Globus pallidus (tissue), 1 donor: ENCODE results near the gene HPS1.
A peak's percentile ranks its signal among the peaks of the same experiment; 100 is the strongest.

Experiments used
- DNase-seq: peaks from one replicate; pipeline ENCODE4 v3.0.0-alpha.2; 2015; ENCODE audit warnings: low spot score

HPS1 gene

DNA sequence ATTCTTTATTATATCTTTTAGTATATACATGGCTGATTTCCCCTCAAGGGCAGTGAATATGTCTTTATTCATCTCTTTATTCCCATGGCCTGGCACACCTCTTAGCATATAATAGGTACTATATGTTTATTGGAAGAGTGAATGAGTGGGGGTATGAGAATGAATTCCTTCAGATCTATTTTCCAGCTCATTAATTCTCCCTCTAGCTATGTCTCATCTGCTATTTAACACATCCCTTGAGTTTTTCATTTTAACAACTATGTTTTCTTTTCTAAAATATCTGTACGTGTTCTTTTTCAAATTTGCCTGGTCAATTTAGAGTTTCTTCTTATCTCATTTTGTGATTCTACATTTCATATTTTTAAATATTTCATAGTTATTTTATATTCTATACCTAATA lies 14.4 kb downstream of the HPS1 start:
- DNase-seq, result no peak

- DNase-seq, result no peak
Observed at GRCh38 chr10:98431016-98431415, 15.7 kb downstream of the HPS1 start.

DNA sequence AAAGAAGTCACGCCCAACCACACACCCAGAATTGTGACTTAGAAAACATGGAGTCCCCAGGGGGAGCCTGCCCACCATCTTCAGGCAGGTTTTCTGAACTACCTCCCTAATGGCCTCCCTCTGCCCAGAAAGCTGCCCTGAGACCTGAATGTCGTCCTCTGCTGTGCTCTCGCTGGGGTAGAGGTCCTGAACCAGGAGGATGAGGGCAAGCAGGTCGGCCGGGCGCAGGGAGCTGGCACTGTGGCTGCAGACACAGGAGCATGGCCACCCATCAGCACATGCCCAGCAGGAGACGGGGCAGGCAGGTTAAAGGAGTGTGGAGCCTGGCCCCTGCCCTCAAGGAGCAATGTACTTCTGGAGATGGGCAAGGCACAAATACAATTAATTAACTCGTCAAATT lies 16.3 kb downstream of the HPS1 start:
- DNase-seq, result no peak

- DNase-seq, result no peak
Observed at GRCh38 chr10:98429320-98430072, 17.2 kb downstream of the HPS1 start.

DNA sequence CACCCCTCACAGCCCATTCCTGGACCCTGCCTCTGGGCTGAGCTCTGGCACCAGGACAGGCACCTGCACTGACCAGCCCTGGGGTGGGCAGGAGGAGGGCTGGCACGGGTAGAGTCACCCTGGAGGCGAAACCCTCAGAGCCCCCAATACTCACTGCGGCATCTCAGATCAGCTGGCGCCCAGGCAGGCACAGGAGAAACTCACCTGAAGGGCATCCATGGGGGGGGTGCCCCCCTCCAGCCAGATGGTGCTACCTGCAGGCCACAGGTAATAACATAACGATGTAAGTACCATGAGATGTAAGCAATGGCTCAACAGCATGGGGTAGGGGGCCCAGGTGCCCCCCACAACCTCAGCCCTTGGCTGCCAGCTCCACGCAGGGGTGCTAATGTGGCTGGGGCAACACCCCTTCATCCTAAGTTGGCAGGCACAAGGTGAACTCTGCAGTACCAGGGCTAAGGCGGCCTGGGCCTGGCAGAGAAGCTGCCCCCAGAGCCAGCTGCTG lies 19.7 kb downstream of the HPS1 start:
- DNase-seq, result no peak

DNA sequence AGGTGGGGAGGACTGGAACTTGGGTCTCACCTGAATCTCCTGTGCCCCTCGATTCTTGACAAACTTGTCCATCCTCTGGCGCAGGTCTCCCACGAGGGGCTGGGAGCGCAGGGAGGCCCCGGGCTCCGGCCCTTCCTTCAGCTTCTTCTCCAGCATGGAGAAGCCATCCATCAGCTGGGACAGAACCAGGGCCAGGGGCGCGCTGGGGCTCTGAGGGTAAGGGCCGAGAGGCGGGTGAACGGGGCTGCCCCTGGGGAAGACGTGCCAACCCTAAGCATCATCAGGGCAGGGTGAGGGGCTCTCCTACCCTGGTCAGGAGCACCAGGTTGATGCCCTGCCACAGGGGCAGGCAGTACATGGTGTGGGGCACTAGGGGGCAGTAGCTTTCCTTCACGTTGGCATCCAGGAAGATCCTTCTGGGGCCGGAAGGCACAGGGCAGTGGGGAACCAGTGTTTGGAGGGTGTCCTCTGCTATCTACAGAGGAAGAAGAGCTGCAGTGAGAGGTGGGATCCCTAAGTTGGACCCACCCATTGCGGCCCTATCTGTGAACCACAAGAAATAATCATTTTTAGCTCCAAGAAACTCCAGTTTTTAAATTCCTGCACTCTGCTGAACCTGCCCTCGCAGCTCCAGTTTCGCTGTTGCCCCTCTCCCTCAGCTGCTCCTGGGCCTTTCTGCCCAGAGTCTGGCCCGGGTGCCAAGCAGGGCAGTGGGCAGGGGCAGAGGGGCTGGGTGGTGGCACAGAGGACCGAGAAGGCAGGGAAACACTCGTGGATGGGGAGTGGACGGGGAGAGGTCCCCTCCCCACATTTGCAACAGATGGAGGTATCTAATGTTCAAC lies 21.0 kb downstream of the HPS1 start:
- peak; percentile 6 for DNase-seq

DNA sequence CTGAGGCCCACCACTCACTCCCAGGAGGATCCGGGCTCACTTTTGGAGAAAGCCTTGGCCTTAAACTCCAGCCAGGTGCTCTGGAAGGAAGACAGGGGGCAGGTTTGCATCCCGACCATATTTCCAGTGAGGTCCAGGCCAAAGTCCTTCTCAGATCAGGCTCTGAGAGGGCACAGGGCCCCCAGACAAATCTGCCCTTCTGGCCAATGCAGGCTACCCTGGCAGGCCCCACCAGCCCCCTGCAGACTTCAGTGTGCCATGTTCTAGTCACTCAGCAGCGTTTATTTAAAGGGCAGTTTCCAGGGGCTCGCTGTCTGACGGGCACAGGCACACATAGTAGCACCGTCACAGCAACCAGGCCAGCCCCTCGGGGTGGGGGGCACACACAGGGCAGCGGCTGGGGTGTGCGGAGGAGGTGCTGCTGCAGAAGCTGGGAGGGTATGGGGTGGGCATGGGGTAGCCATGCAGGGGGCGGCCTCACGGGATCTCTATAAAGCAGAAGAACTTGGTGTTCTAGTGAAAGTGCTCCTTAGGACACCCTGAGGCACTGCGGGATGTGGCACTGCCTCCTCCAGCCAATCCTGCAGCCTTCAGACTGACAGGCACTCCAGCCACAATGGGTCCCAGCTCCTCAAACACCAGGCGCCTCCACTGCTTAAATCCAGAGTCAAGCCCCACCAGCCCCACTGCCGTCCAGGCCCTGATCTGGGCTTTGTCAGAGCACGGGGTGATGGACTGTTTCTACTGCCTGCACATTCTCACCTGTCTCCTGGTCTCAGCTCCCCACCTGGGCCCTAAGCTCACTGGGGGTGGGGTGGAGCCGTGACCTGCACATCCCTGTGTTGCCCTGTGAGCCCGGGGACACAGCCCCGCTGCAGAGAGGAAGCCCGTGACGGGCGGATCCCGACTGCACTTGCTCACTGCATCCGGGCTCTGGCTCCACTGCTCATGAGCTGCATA lies 22.2 kb downstream of the HPS1 start:
- DNase-seq, result no peak

DNA sequence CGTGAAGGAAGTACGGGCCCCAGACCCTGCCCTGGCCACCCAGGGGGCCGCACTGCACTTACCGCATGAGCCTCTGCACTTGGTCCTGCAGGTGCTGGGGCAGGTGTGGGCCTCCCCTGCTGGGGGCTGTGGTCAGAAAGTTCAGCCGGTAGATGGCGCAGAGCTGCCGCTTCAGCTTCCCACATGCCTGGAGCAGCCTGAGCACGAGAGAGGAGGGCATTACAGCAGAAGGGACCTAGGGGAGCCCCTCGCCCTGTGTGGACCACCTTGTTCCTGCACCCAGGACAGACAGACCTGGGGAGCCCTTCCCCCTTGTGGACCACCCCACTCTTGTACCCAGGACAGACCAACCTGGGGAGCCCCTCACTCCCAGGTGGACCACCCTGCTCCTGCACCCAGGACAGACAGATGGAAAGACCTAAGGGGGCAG lies 23.0 kb downstream of the HPS1 start:
- DNase-seq, result no peak

DNA sequence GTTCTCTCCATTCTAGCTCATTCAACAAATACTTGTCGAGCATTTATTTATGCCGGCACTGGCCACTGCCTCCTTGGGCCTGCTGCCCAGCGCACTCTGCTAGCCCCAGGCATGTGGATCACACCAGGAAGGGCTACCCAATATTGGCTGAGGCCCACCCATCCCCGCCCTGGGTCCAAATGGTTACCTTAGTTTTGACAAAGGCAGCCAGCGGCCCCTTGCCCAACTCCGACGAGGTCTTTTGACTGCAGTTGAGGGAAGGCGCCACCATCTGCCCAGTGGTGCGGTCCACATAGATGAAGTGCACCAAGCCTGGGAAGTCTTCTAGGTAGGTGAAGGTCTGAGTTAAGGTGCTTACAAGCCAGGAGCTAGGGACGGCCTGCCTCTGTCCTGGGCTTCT lies 24.6 kb downstream of the HPS1 start:
- DNase-seq, result no peak

GRCh38 chr10:98420786-98421185 lies 25.9 kb downstream of the HPS1 start:
- no peak for DNase-seq

DNA sequence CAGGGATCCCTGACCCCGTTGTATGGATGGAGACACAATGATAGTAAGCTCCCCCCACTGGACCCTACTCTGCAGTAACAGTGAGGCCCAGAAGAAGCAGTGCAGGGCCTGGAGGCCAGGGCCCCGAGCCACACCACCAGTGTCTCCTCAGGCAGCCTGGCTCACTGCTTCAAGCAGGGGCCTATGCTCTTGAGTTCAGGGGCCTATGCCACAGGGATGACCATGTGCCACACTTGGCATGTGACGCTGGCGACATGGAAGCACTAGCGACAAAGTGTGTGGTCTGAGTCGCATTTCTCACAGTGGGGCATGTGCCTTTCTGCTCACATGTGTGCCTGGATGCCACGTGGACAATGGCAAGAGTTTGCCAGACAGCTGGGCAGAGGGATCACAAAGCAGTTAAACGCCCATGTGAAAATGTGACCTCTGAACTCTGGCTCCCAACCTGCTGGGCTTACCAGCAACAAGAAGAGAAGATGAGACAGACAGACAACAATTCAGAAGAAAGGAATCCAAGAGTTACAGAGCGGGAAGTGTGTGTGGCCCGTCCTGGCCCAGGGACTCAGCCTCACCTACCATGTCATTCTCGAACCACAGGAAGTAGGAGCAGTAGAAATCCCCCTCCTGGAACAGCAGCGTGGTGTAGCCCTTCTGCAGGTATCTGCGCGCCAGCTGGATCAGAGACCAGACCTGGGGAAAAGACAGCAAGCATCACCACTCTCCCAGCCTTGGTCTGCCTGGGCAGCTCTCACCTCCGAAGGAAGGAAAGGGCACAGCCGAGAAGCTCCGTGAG lies 27.1 kb downstream of the HPS1 start:
- DNase-seq, result no peak

- no peak for DNase-seq
Observed at GRCh38 chr10:98418665-98419468, 27.9 kb downstream of the HPS1 start.

- DNase-seq, result no peak
Observed at GRCh38 chr10:98417973-98418664, 28.6 kb downstream of the HPS1 start.

DNA sequence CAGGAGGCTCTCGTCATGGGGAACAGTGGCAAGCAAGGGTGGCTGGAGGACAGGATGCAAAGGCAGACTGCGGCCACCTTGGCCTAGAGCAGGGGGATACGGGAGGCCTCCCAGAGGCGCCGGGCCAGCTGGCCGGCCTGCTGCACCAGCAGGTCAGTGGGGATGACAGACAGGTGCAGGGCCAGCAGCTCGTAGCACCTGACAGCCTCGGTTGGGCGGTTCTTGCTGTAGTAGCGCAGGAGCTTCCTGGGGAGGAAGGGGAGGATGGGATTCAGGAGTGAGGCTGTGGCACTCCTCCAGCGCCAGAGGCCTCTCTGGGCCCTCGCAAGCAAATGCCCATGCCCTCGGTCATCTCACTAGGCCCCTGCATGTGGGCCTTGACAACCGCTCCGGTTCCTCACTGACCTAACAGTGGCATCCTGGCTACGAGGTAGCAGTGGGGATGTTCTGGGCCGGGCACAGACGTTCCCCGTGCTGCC lies 29.2 kb downstream of the HPS1 start:
- no peak for DNase-seq

DNA sequence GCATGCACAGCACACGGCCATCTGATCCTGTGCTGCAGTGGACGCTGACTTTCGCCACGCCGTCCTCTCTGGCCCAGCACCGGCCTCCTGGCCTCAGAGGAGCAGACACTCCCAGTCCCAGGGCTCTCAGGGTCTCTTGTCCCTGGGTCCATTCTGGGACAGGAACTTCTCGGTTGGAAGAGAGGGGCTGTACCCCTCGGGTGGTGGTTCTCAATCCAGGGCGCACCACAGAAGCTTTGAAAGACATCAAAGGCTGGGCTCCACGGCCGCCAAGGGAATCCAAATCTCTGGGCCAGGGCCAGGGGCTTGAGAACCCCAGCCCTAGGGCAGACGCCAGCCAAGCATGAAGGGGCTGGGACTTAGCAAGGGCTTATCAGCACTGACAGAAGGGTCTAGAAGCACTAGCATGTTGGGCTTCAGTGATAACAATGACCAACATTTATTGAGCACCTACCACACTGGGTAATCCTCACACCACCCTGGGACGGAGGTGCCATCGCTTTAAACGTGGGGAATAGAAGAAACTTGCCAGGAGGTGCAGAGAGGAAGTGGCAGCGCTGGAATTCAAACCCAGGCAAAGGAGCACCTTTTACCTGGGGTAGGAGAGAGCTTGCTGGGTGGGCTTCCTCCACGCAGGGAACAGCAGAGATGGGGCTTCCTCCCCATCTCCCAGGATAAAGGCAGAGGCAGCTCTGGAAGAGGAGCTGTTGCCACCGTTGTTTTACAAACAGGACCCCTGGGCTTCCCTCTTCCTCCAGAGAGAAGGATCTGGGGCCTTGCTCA lies 29.9 kb downstream of the HPS1 start:
- DNase-seq, result no peak

DNA sequence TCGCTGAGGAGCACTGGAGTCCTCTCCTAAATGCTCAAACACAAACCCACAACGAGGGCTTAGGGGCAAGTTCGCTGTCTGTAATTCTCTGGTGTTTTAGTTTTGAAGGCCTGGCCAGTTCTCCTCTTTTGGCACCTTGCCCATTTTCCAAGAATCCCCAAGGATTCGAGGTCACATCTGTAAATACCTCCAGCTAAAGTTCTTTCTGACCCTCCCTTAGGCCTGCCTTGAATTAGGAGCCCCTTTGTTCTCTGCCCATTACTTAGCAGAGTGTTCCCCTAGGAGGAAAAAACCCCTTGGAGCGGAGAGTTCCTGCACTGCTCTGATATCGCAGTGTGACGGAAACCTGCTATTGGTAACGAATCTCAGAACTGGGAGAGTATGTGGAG lies 31.0 kb downstream of the HPS1 start:
- DNase-seq, result no peak

GRCh38 chr10:98414932-98415730 lies 31.6 kb downstream of the HPS1 start, which contains the start of gene PYROXD2:
TSS of gene PYROXD2 (minus strand) at chr10:98415182. CDS start at chr10:98415135, 47 bp downstream.
- peak; percentile 86 for DNase-seq

- DNase-seq, result no peak
Observed at GRCh38 chr10:98414578-98414931, 32.2 kb downstream of the HPS1 start.
